ENCODE data around the gene SPOCK1.

- TF ChIP-seq ZFP91 (CRISPR knock-in tag; IDR thresholded peaks at IDR 0.05) (no peak), CREB1 (IDR thresholded peaks at IDR 0.05) (no peak), CREB1 (CRISPR knock-in tag; IDR thresholded peaks at IDR 0.05) (no peak), CEBPB (tag; IDR thresholded peaks at IDR 0.05) (no peak), POLR2A (conservative IDR thresholded peaks at IDR 0.05) (no peak), BACH1 (tag; IDR thresholded peaks at IDR 0.05) (no peak), ZNF121 (CRISPR knock-in tag; conservative IDR thresholded peaks at IDR 0.05) (no peak), TCF7L2 (IDR thresholded peaks at IDR 0.05; ENCODE audit: low read depth, low read length) (no peak), IRF1 (CRISPR knock-in tag; IDR thresholded peaks at IDR 0.05; ENCODE audit: borderline replicate concordance) (no peak), KHSRP (IDR thresholded peaks at IDR 0.05) (no peak), CTCF (IDR thresholded peaks at IDR 0.05 in 2 of 3, conservative IDR thresholded peaks at IDR 0.05 in 1 of 3; ENCODE audit: insufficient read depth in 2 of 3, low read depth in 1 of 3, low read length in 3 of 3) (no peak), ATF3 (IDR thresholded peaks at IDR 0.05) (no peak), ATF3 (CRISPR knock-in tag; conservative IDR thresholded peaks at IDR 0.05) (no peak), POLR2G (IDR thresholded peaks at IDR 0.05; ENCODE audit: low read depth, low read length) (no peak), CREB5 (CRISPR knock-in tag; IDR thresholded peaks at IDR 0.05) (no peak), EP300 (IDR thresholded peaks at IDR 0.05; ENCODE audit: low read length) (no peak)
Measured at GRCh38 chr5:137336565-137337120, 162.5 kb downstream of the SPOCK1 start.
